ENCODE data around the gene PNPLA1.

- TF ChIP-seq PKNOX1 (IDR thresholded peaks at IDR 0.05) (no peak), FOXK2 (IDR thresholded peaks at IDR 0.05) (no peak), FOXM1 (IDR thresholded peaks at IDR 0.05; ENCODE audit: borderline replicate concordance) (no peak), HDGF (IDR thresholded peaks at IDR 0.05; ENCODE audit: borderline replicate concordance) (no peak), SUZ12 (IDR thresholded peaks at IDR 0.05) (no peak), TARDBP (IDR thresholded peaks at IDR 0.05) (no peak), ELF4 (IDR thresholded peaks at IDR 0.05) (no peak), NFRKB (IDR thresholded peaks at IDR 0.05) (no peak), ZNF384 (IDR thresholded peaks at IDR 0.05) (no peak), SP1 (IDR thresholded peaks at IDR 0.05) (no peak), LEF1 (IDR thresholded peaks at IDR 0.05; ENCODE audit: borderline replicate concordance) (no peak), L3MBTL2 (conservative IDR thresholded peaks at IDR 0.05) (no peak), BHLHE40 (IDR thresholded peaks at IDR 0.05; ENCODE audit: borderline replicate concordance) (no peak), ARNT (IDR thresholded peaks at IDR 0.05) (no peak)
Measured at GRCh38 chr6:36334832-36335459, 65.1 kb downstream of the PNPLA1 start.
